NCI-H69 (cell line): Measurements from ENCODE around the gene C16orf96.

Experiments used
- DNase-seq: peaks from one replicate; lab custom pipeline; 2025; lab: John Stamatoyannopoulos, UW

C16orf96 gene

GRCh38 chr16:4616047-4616811, 60.1 kb downstream of the C16orf96 start:
- peak; percentile 100 for DNase-seq

- no peak for DNase-seq
Measured at GRCh38 chr16:4617880-4618279, 61.7 kb downstream of the C16orf96 start.

- DNase-seq = peak; percentile 81
Measured at GRCh38 chr16:4618645-4619418, 62.7 kb downstream of the C16orf96 start.

GRCh38 chr16:4623593-4623992, 67.5 kb downstream of the C16orf96 start:
- DNase-seq = no peak

GRCh38 chr16:4624015-4624826, 68.1 kb downstream of the C16orf96 start, which contains the start of gene MGRN1:
Gene MGRN1, plus strand, starts transcription at chr16:4624826. Its CDS starts 135 bp downstream, at chr16:4624961.
- DNase-seq = peak; percentile 99

GRCh38 chr16:4624827-4625559, 68.9 kb downstream of the C16orf96 start:
- peak; percentile 80 for DNase-seq

GRCh38 chr16:4625560-4626159, 69.5 kb downstream of the C16orf96 start:
- DNase-seq = no peak

- peak; percentile 22 for DNase-seq
Measured at GRCh38 chr16:4626396-4626795, 70.3 kb downstream of the C16orf96 start.

- DNase-seq = no peak
Measured at GRCh38 chr16:4628283-4628682, 72.1 kb downstream of the C16orf96 start.

- no peak for DNase-seq
Measured at GRCh38 chr16:4631444-4631843, 75.3 kb downstream of the C16orf96 start.

- no peak for DNase-seq
Measured at GRCh38 chr16:4633910-4634635, 77.9 kb downstream of the C16orf96 start.

- no peak for DNase-seq
Measured at GRCh38 chr16:4634768-4635167, 78.6 kb downstream of the C16orf96 start.

- no peak for DNase-seq
Measured at GRCh38 chr16:4636196-4636595, 80.1 kb downstream of the C16orf96 start.

GRCh38 chr16:4637501-4638166, 81.5 kb downstream of the C16orf96 start:
- no peak for DNase-seq

- no peak for DNase-seq
Measured at GRCh38 chr16:4639899-4640509, 83.9 kb downstream of the C16orf96 start.

GRCh38 chr16:4640572-4641305, 84.6 kb downstream of the C16orf96 start:
- peak; percentile 16 for DNase-seq

GRCh38 chr16:4641306-4641687, 85.2 kb downstream of the C16orf96 start:
- DNase-seq = no peak

GRCh38 chr16:4641895-4642294, 85.8 kb downstream of the C16orf96 start:
- DNase-seq = no peak
